Fibroblast of lung (primary cell): Measurements from ENCODE around the gene PRELID3B.

Experiments
- EZH2 ChIP-seq: IDR thresholded peaks from 2 replicates; pipeline ENCODE4 v1.5.1; 2012; ENCODE audit warnings: low read length, control low read depth, mild to moderate bottlenecking; ENCODE audit errors: missing control alignments
- TF ChIP-seq, protein P1 (sequence below), 2 donors: IDR thresholded peaks in 1 of 2; conservative IDR thresholded peaks in 1 of 2; 1 replicate in 1 of 2; 2 replicates in 1 of 2; pipeline ENCODE4 v1.5.1; 2011 to 2012; ENCODE audit warnings: low read length in 2 of 2, control low read depth in 1 of 2, inconsistent platforms in 1 of 2, low read depth in 1 of 2, mild to moderate bottlenecking in 1 of 2

DNA sequence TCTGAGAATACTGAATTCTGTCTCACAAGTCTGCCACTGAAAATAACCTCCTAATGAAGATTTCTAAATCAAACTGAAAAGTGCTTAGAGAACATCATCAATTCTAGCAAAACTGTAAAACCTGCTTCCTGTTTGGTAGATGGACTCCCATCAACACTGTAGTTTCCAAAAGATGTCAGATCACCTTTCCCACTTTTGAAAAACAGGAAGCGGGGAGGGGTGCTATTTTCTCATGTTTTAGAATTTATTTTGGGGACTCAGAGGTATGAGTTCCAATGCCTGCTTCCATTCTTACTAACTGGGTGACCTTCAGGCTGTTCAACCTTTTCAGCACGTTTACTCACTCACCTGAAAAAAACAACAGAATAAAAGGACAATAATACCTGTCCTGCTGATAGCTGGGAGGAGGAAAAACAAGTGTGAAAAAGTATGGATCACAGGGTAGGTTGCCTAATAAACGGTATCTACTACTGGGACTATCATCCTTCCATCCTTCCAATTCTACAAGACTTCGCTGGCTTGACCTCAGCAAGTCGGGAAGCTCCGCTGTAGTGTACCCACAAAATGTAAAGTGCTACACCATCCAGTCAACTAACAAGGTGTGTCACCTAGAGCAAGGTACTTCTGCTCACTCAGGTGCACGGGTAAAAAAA, 11.5 kb downstream of the PRELID3B start:
- TF ChIP-seq, protein P1, sequence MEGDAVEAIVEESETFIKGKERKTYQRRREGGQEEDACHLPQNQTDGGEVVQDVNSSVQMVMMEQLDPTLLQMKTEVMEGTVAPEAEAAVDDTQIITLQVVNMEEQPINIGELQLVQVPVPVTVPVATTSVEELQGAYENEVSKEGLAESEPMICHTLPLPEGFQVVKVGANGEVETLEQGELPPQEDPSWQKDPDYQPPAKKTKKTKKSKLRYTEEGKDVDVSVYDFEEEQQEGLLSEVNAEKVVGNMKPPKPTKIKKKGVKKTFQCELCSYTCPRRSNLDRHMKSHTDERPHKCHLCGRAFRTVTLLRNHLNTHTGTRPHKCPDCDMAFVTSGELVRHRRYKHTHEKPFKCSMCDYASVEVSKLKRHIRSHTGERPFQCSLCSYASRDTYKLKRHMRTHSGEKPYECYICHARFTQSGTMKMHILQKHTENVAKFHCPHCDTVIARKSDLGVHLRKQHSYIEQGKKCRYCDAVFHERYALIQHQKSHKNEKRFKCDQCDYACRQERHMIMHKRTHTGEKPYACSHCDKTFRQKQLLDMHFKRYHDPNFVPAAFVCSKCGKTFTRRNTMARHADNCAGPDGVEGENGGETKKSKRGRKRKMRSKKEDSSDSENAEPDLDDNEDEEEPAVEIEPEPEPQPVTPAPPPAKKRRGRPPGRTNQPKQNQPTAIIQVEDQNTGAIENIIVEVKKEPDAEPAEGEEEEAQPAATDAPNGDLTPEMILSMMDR (conservative IDR thresholded peaks at IDR 0.05 in 1 of 2, IDR thresholded peaks at IDR 0.05 in 1 of 2; ENCODE audit: low read depth in 1 of 2, low read length in 2 of 2): no peak
- no peak for TF ChIP-seq EZH2
